HCT116 (cell line): ENCODE measurements around the gene RAB3B.

Experiments used
- EZH2phosphoT487 ChIP-seq: fragments of 200-600 bp; IDR thresholded peaks from 2 replicates; pipeline ENCODE4 v1.6.1; 2018; ENCODE audit warnings: antibody characterized with exemption, borderline replicate concordance
- POLR2AphosphoS5 ChIP-seq: IDR thresholded peaks from 2 replicates; pipeline ENCODE4 v1.6.1; 2011; ENCODE audit warnings: mild to moderate bottlenecking, low read depth, low read length, moderate library complexity
- SRF ChIP-seq: IDR thresholded peaks from 2 replicates; pipeline ENCODE4 v1.6.1; 2012; ENCODE audit warnings: low read depth
- TF ChIP-seq, protein P1 (sequence below): IDR thresholded peaks from 2 replicates; pipeline ENCODE4 v1.6.1; 2012
- TF ChIP-seq, protein P2 (sequence below), 3 experiments: fragments of 200-600 bp in 1 of 3; sonication (generic) in 1 of 3; IDR thresholded peaks in 2 of 3; conservative IDR thresholded peaks in 1 of 3; 2 replicates each; pipeline ENCODE4 v1.5.1; 2012 to 2017; ENCODE audit warnings: low read depth in 2 of 3, low read length in 2 of 3, antibody characterized with exemption in 1 of 3, borderline replicate concordance in 1 of 3, control low read depth in 1 of 3, mild to moderate bottlenecking in 1 of 3, mixed read lengths in 1 of 3, mixed run types in 1 of 3, moderate library complexity in 1 of 3; ENCODE audit not compliant: insufficient read depth in 1 of 3
- TF ChIP-seq, protein P3 (sequence below): IDR thresholded peaks from 2 replicates; pipeline ENCODE4 v1.6.1; 2012; ENCODE audit warnings: low read depth

DNA sequence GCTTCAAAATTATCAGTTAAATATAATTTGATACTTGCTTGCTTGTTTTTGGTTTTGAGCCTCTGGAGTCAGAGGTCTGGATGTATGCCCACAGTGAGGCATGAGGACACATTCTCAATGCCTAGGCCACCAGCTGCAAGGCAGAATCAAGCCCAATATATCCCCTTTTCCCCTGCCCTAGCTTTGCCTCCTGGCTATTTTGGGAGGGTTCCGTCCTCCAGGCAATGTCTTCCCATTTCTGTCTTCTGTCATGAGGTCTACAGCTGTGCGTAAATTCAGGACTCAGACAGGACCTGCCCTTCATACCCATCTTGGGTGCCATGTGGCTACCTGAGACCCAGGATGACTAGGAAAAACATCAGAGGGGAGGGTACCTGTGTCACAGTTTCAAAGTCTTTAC, 131.2 kb downstream of the RAB3B start:
- TF ChIP-seq POLR2AphosphoS5: no peak
- TF ChIP-seq, protein P1, sequence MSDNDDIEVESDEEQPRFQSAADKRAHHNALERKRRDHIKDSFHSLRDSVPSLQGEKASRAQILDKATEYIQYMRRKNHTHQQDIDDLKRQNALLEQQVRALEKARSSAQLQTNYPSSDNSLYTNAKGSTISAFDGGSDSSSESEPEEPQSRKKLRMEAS: no peak
- no peak for TF ChIP-seq SRF
- no peak for TF ChIP-seq EZH2phosphoT487
- TF ChIP-seq, protein P2, sequence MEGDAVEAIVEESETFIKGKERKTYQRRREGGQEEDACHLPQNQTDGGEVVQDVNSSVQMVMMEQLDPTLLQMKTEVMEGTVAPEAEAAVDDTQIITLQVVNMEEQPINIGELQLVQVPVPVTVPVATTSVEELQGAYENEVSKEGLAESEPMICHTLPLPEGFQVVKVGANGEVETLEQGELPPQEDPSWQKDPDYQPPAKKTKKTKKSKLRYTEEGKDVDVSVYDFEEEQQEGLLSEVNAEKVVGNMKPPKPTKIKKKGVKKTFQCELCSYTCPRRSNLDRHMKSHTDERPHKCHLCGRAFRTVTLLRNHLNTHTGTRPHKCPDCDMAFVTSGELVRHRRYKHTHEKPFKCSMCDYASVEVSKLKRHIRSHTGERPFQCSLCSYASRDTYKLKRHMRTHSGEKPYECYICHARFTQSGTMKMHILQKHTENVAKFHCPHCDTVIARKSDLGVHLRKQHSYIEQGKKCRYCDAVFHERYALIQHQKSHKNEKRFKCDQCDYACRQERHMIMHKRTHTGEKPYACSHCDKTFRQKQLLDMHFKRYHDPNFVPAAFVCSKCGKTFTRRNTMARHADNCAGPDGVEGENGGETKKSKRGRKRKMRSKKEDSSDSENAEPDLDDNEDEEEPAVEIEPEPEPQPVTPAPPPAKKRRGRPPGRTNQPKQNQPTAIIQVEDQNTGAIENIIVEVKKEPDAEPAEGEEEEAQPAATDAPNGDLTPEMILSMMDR (IDR thresholded peaks at IDR 0.05 in 2 of 3, conservative IDR thresholded peaks at IDR 0.05 in 1 of 3; ENCODE audit: borderline replicate concordance in 1 of 3, insufficient read depth in 1 of 3, low read depth in 2 of 3, low read length in 2 of 3): no peak
- TF ChIP-seq, protein P3, sequence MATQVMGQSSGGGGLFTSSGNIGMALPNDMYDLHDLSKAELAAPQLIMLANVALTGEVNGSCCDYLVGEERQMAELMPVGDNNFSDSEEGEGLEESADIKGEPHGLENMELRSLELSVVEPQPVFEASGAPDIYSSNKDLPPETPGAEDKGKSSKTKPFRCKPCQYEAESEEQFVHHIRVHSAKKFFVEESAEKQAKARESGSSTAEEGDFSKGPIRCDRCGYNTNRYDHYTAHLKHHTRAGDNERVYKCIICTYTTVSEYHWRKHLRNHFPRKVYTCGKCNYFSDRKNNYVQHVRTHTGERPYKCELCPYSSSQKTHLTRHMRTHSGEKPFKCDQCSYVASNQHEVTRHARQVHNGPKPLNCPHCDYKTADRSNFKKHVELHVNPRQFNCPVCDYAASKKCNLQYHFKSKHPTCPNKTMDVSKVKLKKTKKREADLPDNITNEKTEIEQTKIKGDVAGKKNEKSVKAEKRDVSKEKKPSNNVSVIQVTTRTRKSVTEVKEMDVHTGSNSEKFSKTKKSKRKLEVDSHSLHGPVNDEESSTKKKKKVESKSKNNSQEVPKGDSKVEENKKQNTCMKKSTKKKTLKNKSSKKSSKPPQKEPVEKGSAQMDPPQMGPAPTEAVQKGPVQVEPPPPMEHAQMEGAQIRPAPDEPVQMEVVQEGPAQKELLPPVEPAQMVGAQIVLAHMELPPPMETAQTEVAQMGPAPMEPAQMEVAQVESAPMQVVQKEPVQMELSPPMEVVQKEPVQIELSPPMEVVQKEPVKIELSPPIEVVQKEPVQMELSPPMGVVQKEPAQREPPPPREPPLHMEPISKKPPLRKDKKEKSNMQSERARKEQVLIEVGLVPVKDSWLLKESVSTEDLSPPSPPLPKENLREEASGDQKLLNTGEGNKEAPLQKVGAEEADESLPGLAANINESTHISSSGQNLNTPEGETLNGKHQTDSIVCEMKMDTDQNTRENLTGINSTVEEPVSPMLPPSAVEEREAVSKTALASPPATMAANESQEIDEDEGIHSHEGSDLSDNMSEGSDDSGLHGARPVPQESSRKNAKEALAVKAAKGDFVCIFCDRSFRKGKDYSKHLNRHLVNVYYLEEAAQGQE: no peak
